IgD-negative memory B cell (primary cell): ENCODE measurements around the gene WNT1. TPM values are rescaled to one million over a fixed set of nuclear protein-coding genes. Genes with fewer than 3 reads are reported as not detected.
A peak's percentile ranks its signal among the peaks of the same experiment; 100 is the strongest.

Source experiments
- H3K27ac Mint-ChIP-seq, 3 donors: one replicate each; pipeline ENCODE4 v1.8.0; 2020 to 2022; ENCODE audit warnings: mild to moderate bottlenecking in 3 of 3, mixed read lengths in 3 of 3, moderate library complexity in 1 of 3
- H3K27me3 Mint-ChIP-seq: one replicate; pipeline ENCODE4 v1.8.0; 2021; ENCODE audit warnings: mixed read lengths
- H3K36me3 Mint-ChIP-seq: one replicate; pipeline ENCODE4 v1.8.0; 2020; ENCODE audit warnings: mild to moderate bottlenecking, mixed read lengths
- H3K4me1 Mint-ChIP-seq, 3 donors: one replicate each; pipeline ENCODE4 v1.8.0; 2020 to 2022; ENCODE audit warnings: mixed read lengths in 3 of 3, mild to moderate bottlenecking in 1 of 3
- H3K4me3 Mint-ChIP-seq, 4 donors: one replicate each; pipeline ENCODE4 v1.8.0; 2020 to 2022; ENCODE audit warnings: mild to moderate bottlenecking in 4 of 4, mixed read lengths in 4 of 4, moderate library complexity in 3 of 4
- H3K9me3 Mint-ChIP-seq, 3 donors: one replicate each; pipeline ENCODE4 v1.8.0; 2020 to 2021; ENCODE audit warnings: mixed read lengths in 3 of 3, mild to moderate bottlenecking in 1 of 3
- polyA plus RNA-seq: library from polyadenylated mRNA; unstranded; fragments of 300-500 nt; fragmentation: Illumina TruSeq; gene quantifications from one replicate; pipeline ENCODE4 v1.2.3, GENCODE V29; 2021

Gene WNT1
- polyA plus RNA-seq, 1 donor from 2014 or later = 0.19 TPM

DNA sequence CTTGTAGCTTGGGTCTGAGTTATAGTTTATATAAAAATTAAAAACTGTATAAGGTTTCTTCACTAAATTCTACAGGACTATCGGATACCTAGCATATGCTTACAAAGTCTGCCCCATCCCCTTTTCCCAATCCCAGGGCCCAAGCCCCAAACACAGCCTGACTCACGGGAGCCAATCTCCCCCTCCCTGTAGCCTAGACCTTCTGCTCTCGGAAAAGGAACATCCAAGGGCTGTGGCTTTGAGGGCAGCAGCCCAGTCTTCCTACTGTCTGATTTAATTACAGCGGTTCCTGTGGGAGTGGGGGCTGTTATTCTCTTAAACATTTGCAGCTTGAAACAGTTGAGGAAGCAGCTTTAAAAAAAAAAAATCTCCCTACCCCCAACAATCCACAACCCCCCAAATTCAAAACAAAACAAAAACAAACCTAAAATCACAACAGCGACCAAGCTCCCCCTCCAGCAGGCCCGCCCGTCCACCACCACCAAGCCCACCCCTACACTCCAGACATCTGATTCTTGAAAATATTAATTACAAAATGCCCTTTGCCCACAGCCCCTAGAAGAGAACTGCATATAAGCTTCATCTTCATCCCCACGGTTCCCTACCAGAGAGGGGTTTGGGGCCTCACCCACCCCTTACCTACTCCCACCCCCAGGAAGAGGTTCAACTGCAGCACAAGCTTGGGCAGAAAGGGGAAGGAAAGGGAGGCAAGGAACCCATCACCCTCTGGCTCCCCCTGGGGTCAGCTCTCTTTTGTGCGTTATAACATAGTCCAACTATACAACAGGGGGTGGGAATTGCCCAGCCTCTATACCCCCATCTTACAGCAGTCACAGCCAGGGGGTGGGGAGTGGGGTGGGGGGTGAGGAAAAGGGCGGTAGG, 41.6 kb downstream of the WNT1 start:
- peak overlapping the region; percentile 96 to 100 (median 98) for H3K27ac Mint-ChIP-seq
- peaks cover 18 to 33% (median 32%) of the 10 kb centered on the region in 3 donors for H3K4me1 Mint-ChIP-seq
- H3K36me3 Mint-ChIP-seq = peaks cover 4% of the 10 kb centered on the region
- H3K27me3 Mint-ChIP-seq = no peaks in the 10 kb centered on the region
- no peaks in the 10 kb centered on the region for H3K9me3 Mint-ChIP-seq
- peak overlapping the region; percentile 62 to 97 (median 84) for H3K4me3 Mint-ChIP-seq

DNA sequence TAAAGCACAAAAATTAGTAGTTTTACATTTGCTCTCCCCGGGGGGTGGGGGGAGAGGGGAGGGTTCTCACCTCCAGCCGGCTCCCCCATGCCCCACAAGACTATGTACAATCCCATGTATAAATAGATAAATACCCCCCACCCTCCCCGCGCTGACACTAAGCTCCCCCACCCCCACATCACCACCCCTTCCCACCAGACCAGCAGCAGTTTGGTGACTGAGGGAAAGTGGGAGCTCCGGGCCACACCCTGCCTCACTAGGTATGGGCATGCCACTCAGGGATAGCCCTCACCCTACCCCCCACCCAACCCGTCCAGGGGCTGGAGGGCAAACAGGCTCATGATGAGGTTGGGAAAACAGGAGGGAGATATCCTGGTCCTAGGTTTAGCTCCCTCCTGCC, 42.3 kb downstream of the WNT1 start:
- no peaks in the 10 kb centered on the region for H3K9me3 Mint-ChIP-seq
- H3K27ac Mint-ChIP-seq = peak overlapping the region in 2 of 3 donors; percentile 53 to 77
- H3K36me3 Mint-ChIP-seq = peaks cover 4% of the 10 kb centered on the region
- H3K27me3 Mint-ChIP-seq = no peaks in the 10 kb centered on the region
- no peak overlapping the region for H3K4me3 Mint-ChIP-seq
- peaks cover 15 to 29% (median 28%) of the 10 kb centered on the region in 3 donors for H3K4me1 Mint-ChIP-seq

DNA sequence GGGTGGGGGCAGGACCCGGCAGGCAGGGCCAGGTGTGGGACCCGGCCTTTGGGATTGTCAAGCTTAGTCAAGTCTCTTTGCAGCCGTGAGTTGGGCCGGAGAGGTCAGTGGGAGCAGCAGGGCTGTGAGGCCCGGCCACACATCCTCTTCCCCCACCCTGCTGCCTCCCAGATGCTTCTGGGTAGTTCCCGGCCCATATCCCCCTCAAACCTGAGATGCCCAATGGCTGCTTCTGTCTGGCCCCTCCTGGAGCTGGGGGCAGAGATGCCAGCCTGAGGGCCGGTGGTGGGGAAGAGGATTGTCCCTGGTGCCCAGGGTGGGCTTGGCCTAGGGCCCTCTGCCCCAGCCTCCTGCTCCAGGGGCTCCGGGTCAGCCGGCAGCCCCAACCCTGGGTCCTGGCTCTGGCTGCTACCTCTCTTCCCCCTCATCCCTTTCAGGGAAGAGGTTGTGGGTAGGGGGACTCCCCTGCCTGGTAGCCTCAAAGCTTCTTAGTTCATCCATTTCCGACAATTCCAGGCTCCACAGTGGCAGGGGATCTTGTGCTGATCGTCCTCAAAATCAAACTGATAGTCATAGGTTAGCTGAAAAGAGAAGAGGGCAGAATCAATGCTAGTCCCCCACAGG, 43.3 kb downstream of the WNT1 start:
- Mint-ChIP-seq H3K4me1 (peaks cover 15 to 29% (median 21%) of the 10 kb centered on the region in 3 donors), H3K4me3 (peak overlapping the region in 2 of 4 donors; percentile 44 to 60), H3K9me3 (no peaks in the 10 kb centered on the region), H3K27ac (peak overlapping the region; percentile 75 to 77 (median 76)), H3K27me3 (no peaks in the 10 kb centered on the region), H3K36me3 (peaks cover 4% of the 10 kb centered on the region)

DNA sequence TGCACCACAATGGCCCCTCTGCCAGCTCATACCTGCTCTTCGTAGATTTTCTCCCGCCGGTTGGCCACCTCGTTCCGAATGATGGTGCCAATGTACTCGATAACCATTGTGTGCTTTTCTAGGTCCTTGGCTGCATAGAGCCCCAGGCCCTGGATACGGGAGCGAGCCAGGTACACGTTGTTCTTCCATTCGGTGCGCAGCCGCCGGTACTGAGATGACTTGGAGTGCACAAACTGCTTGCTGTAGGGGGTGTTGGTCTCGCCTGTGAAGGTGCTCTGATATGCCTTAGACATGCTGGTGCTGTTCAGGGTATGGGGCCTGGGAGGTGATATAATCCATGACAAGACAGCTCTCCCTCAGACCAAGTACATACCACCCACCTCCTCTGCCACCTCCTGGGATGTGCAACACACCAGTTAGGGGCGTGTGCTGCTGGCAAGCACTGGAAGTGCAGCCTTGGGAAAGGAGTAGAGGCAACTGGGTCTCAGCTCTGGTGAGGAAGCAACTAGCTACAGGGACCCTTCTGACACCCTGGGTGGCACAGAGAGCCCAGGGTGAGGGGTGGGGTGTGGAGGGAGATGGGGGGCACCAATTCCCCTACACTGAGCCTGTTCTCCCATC, 44.5 kb downstream of the WNT1 start:
- peak overlapping the region in 2 of 3 donors; percentile 75 to 77 for H3K27ac Mint-ChIP-seq
- no peaks in the 10 kb centered on the region for H3K9me3 Mint-ChIP-seq
- peak overlapping the region in 1 of 4 donors; percentile 44 for H3K4me3 Mint-ChIP-seq
- peaks cover 4% of the 10 kb centered on the region for H3K36me3 Mint-ChIP-seq
- peaks cover 11 to 20% (median 14%) of the 10 kb centered on the region in 3 donors for H3K4me1 Mint-ChIP-seq
- H3K27me3 Mint-ChIP-seq = no peaks in the 10 kb centered on the region

DNA sequence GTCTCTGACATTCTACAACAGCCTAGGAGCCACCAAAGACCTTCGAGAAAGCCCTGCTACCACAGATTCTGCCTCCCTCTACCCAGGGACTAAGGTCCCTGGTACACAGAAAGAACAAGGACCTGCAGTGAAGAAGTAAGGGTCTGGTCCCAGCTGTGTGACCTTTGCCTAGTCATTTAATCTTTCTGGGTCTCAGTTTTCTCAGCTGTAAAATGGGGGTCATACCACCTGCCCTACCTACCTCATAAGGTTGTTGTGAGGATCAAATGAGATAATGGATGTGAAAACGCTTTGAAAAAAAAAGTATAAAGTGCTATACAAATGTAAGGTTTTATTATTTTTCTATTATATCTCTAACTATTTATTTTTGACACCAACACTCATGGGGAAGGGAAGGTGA, 45.7 kb downstream of the WNT1 start:
- H3K4me1 Mint-ChIP-seq = peaks cover 7 to 14% (median 10%) of the 10 kb centered on the region in 3 donors
- H3K9me3 Mint-ChIP-seq = no peaks in the 10 kb centered on the region
- H3K4me3 Mint-ChIP-seq = no peak overlapping the region
- peaks cover 5% of the 10 kb centered on the region for H3K36me3 Mint-ChIP-seq
- peak overlapping the region; percentile 16 to 40 (median 39) for H3K27ac Mint-ChIP-seq
- H3K27me3 Mint-ChIP-seq = no peaks in the 10 kb centered on the region

DNA sequence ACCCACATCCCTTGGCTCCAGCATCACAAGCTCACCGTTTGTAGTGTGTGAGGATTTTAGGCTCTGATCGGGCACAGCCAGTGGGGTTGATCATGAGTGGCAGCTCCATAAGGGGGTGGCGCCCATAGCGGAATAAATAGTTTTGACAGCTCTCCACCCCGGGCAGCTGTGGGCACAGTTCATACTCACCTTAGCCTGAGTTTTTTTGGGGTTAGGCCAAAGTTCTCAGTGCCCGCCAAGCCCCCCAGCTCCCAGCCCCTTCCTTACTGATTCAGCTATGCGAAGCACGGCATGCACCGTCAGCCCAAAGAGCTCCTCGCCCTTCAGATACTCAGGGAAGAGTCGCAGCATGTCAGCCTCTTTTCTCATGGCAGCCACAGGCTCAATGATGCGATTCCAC, 46.4 kb downstream of the WNT1 start:
- H3K36me3 Mint-ChIP-seq = peaks cover 5% of the 10 kb centered on the region
- peak overlapping the region in 2 of 3 donors; percentile 28 to 75 for H3K27ac Mint-ChIP-seq
- H3K9me3 Mint-ChIP-seq = no peaks in the 10 kb centered on the region
- peaks cover 4 to 9% (median 5%) of the 10 kb centered on the region in 3 donors for H3K4me1 Mint-ChIP-seq
- H3K4me3 Mint-ChIP-seq = no peak overlapping the region
- no peaks in the 10 kb centered on the region for H3K27me3 Mint-ChIP-seq

DNA sequence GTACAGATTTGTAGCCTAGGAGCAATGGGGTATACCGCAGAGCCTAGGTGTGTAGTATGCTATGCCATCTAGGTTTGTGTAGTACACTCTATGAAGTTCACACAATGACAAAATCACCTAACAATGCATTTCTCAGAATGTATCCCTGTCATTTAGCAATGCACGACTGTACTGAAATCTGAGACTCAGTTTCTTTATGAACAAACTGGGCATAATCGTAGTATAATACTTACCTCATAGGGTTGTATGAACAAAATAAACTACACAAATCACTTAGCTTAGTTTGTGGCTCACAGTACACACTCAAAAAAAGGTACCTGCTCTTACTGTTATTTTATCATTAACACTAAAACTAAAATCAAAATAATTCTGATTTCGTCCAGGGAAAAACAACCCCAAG, 47.3 kb downstream of the WNT1 start:
- Mint-ChIP-seq H3K4me3 (no peak overlapping the region), H3K36me3 (peaks cover 5% of the 10 kb centered on the region), H3K27ac (peak overlapping the region in 1 of 3 donors; percentile 35), H3K9me3 (no peaks in the 10 kb centered on the region), H3K27me3 (no peaks in the 10 kb centered on the region), H3K4me1 (peaks cover 0 to 3% (median 2%) of the 10 kb centered on the region in 3 donors)

DNA sequence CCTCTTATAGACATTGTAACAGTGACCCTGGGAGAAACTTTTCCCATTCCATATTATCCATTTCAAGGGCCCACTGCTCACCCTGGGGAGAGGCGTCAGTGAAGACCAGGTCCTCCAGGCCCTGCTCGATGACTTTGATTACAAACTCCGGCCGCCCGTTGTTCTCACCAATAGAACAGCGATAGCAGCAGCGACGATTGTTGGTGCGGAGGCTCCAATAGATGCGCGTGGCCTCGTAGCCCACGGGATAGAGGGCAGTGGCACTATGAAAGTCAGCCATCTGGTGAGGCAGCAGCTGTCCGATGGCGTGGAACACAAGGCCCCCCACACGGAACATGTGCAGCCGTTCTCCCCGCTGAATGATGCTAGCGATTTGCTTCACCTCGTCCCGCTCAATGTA, 48.0 kb downstream of the WNT1 start:
- Mint-ChIP-seq H3K27ac (peak overlapping the region in 1 of 3 donors; percentile 35), H3K9me3 (no peaks in the 10 kb centered on the region), H3K36me3 (peaks cover 5% of the 10 kb centered on the region), H3K27me3 (no peaks in the 10 kb centered on the region), H3K4me3 (no peak overlapping the region), H3K4me1 (peaks cover 0 to 3% (median 2%) of the 10 kb centered on the region in 3 donors)

DNA sequence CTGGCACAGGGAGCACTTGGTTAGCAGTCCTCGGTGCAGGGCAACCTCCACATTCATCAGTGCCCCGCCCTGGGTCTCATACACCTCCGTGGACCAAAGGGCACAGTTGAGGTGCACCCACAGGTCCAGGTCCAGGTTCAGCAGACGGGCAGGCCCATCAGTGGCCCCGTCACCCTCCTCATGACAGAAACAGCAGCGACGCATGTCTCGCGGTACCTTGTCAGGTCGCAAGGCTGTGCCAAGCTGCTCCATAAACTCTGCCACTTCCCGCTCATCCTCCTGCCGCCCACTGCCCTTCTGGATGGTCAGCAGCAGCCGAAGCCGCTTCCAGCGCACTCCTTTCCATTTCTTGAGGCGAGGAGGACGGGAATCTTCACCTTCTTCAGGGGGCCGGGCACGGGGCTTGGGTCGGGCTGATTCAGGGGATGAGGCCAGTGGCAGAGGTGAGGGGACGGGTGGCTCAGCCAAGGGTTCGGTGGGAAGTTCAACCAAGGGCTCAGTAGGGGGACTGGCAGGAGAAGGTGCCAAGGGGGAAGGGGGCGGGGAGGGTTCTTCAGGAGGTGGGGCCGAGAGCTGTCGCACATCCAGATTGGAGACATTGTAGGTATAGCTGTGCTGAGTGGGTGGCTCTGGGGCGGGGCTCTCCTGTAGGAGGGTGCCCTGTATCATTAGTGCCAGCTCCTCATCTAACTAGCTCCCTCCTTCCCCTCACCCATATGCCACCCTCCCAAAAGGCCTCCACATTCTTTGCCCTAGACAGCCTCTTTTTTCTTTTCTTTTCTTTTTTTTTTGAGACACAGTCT, 48.8 kb downstream of the WNT1 start:
- no peaks in the 10 kb centered on the region for H3K9me3 Mint-ChIP-seq
- no peaks in the 10 kb centered on the region for H3K27me3 Mint-ChIP-seq
- H3K4me3 Mint-ChIP-seq = no peak overlapping the region
- H3K27ac Mint-ChIP-seq = peak overlapping the region in 2 of 3 donors; percentile 35 to 50
- H3K36me3 Mint-ChIP-seq = peaks cover 5% of the 10 kb centered on the region
- peaks cover 0 to 3% (median 2%) of the 10 kb centered on the region in 3 donors for H3K4me1 Mint-ChIP-seq

DNA sequence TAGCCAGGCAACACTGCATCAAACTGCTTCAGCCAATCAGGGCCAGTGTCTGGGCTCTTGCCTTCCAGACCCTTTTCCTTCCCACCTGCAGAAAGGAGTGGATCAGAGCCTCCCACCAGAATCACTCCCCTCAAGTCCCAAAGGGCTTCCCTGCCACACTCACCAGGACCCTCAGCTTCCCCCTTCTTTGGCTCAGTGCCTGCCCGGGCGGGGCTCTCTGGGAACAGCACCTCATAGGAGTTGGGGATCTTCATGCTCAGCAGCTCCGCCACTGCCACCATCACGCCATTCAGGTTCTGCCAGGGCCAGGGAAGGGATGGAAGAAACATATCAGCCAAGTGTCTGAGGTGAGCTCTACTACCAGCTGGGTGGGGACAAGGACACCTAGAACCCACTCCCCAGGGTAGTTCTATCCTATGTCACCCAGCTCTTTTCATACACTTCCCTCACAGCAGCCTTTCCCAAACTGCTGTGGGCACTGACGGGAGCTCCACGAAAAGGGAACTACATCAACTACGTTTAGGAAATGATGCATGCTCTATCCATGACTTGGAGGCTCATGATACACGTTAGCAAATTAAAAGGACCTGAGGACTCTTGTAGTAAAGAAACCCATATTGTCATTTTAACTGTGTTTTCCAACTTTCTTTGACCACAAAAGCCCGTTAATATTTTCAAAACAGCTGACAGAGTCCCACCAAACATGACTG, 49.9 kb downstream of the WNT1 start:
- H3K36me3 Mint-ChIP-seq = peaks cover 3% of the 10 kb centered on the region
- no peak overlapping the region for H3K4me3 Mint-ChIP-seq
- peak overlapping the region in 1 of 3 donors; percentile 86 for H3K27ac Mint-ChIP-seq
- no peaks in the 10 kb centered on the region for H3K27me3 Mint-ChIP-seq
- peaks cover 0 to 3% (median 2%) of the 10 kb centered on the region in 3 donors for H3K4me1 Mint-ChIP-seq
- no peaks in the 10 kb centered on the region for H3K9me3 Mint-ChIP-seq

DNA sequence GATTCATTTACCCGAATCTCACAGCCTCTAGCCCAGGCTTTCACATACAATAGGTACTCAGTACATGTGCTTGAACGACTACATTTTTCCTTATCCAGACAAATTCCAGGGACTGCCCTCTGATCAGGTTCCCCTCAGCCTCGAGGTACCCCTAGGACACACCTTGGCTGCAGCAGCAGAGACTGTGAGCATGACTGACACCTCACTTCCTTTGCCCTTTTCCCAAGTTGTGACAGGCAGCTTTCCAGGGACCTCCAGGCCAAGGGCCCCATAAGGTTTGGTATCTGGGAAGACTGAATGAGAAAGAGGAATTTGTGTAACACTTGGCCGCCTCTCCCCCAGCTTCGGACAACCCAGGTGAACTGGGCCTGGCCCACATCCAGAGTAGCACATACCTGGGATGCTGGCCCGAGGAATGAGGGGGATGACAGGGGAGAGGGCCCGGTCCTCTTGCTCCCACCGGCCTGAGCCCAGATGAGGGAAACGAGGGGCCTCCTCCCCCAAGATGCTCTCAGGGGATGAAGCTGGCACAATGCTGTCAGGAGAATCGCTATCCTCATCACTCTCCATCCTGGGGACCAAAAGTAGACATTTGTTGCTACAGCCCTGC, 50.6 kb downstream of the WNT1 start:
- Mint-ChIP-seq H3K27ac (peak overlapping the region in 1 of 3 donors; percentile 28), H3K4me3 (no peak overlapping the region), H3K36me3 (peaks cover 4% of the 10 kb centered on the region), H3K9me3 (no peaks in the 10 kb centered on the region), H3K27me3 (no peaks in the 10 kb centered on the region), H3K4me1 (peaks cover 0 to 3% (median 2%) of the 10 kb centered on the region in 3 donors)

DNA sequence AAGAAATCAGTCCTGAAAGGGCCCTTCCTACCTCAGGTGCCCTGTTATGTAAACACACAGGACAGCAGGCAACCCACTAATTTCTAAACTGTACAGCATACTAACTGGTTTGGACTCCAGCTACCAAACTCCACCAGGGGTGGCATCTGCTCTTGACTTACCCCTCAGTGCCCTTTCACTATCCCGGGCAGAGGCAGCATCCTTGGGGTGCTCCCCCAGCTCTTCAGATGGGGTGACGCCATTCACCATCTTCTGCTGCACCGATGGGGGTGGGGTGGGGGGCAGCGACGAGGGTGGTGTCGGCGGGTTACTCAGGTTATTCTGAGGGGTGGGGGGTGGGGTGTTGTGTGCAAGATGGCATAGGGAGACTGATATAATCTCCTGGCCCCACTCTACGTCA, 52.0 kb downstream of the WNT1 start:
- peaks cover 5% of the 10 kb centered on the region for H3K36me3 Mint-ChIP-seq
- no peaks in the 10 kb centered on the region for H3K27me3 Mint-ChIP-seq
- no peak overlapping the region for H3K4me3 Mint-ChIP-seq
- H3K9me3 Mint-ChIP-seq = no peaks in the 10 kb centered on the region
- H3K4me1 Mint-ChIP-seq = peaks cover 0 to 3% (median 2%) of the 10 kb centered on the region in 3 donors
- peak overlapping the region; percentile 58 to 77 (median 63) for H3K27ac Mint-ChIP-seq

DNA sequence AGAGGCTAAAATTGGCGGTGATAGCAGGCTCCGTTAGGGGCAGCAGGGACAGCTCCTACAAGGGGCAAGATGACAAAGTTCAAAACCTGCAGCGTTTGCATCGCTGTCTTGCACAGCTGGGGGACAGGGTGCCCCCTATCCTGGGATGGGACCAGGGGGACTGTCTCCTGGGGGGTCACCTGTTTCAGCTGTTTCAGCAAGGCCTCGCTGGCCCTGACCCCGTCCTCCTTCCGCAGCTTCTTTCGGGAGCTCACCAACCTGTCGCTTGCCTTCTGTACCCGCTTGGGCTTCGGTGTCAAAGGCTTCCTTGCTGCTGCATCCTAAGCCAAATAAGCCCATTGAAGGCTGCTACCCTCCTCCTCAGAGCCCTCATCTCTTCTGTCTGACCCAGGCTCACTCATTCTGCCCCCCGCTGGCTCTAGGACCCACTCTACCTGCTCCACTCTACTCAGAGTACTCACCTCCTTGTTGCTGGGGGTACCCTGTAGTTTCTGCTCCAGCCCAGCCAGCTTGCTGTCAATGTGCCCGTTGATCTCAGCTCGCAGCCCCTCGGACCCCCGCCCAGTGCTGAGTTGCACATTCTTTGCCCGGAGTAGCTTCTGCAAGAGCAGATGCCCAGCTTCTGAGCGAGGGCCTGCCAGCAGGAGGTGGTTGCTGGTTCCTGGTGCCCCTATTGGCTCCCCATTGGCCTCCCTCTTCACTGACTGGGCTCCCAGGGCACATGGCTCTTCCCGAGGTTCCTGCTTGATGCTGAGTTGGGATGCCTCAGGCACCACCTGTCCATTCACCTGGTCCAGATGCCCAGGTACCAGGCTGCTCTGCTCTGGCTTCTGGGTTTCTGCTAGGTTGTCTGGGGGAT, 52.8 kb downstream of the WNT1 start:
- Mint-ChIP-seq H3K27me3 (no peaks in the 10 kb centered on the region), H3K36me3 (peaks cover 5% of the 10 kb centered on the region), H3K27ac (peak overlapping the region in 1 of 3 donors; percentile 92), H3K9me3 (no peaks in the 10 kb centered on the region), H3K4me1 (peaks cover 0 to 3% (median 0%) of the 10 kb centered on the region in 3 donors), H3K4me3 (no peak overlapping the region)
